ENCODE measurements around the gene ADGRG3.
"Not testable (repeated sequence)": the region's sequence is repeated elsewhere in the genome, so short reads cannot be mapped to it uniquely, and the experiment has no call there.

Gene ADGRG3

DNA sequence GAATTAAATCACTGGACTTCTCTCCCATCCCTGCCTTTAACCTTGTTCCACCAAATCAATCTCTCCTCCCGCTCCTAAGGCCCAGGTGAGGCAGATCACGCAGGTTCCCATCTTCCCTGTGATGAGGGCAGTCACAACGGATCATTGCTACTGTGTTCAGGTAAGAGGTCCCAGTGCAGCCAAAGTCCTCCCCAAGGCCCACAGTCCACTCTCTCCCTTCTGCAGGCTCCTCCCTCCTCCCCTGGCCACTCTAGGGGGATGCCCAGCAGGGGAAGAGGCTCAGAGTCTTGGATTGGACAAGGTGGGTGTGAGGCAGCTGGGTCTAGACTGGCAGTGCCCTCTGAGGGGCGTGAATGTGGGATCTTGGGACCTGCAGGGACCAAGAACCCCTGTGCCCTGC is 2.6 kb upstream of the ADGRG3 start:
- Histone ChIP-seq H3K36me3 (ENCODE audit: control insufficient read depth, insufficient read depth, low read length) (no peaks in the 10 kb centered on the region), H3K4me1 (ENCODE audit: control insufficient read depth, insufficient read depth, low read length) (peaks cover 3% of the 10 kb centered on the region), H3K9me3 (ENCODE audit: control insufficient read depth, low read length) (no peaks in the 10 kb centered on the region), H3K27me3 (ENCODE audit: control insufficient read depth, insufficient read depth, low read length, poor library complexity, severe bottlenecking) (no peaks in the 10 kb centered on the region), H3K4me3 (ENCODE audit: insufficient read depth, low read depth, low read length) (no peak overlapping the region), H3K27ac (ENCODE audit: insufficient read depth, low read depth, low read length, poor library complexity, severe bottlenecking) (no peak overlapping the region)
- 93 to 94% methylated on average over 3 of the region's 4 CpGs for WGBS, 2 experiments

DNA sequence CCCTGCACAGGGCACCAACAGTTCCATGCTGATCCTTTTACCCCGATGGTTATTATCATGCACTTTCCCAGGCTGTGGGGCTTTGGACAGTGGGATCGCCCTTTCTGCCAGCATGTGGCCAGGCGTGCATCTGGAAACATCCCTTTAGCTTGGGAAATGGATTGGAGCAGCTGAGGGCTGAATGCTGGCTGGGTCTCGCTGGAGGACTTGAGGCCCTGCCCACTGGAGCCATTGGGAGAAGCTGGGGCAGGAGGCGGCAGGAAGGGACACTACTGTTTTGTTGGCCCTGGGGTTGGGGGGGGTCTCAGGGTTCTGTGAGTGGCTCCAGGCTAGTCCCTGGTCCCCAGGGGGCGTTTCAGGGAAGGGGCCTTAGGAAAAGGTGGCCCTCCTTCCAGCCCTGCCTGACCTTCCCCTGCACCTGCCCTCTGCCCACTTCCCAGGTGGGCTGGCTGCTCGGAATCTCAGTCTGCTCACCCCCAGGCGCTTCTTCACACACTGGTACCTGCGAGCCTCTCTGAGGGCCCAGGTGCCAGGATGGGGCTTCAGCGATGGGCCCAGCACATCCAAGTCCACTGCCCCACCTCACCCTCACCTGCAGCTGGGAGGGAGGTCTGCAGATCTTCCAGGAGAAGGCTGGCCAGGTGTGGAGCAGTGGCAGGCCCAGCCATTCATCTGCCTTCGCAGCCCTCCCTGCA is 1.6 kb upstream of the ADGRG3 start:
- WGBS, 2 experiments = 87 to 88% methylated on average over 11 of the region's 11 CpGs
- no peaks in the 10 kb centered on the region for H3K27me3 ChIP-seq (ENCODE audit: control insufficient read depth, insufficient read depth, low read length, poor library complexity, severe bottlenecking)
- peaks cover 3% of the 10 kb centered on the region for H3K4me1 ChIP-seq (ENCODE audit: control insufficient read depth, insufficient read depth, low read length)
- no peak overlapping the region for H3K4me3 ChIP-seq (ENCODE audit: insufficient read depth, low read depth, low read length)
- no peaks in the 10 kb centered on the region for H3K36me3 ChIP-seq (ENCODE audit: control insufficient read depth, insufficient read depth, low read length)
- no peaks in the 10 kb centered on the region for H3K9me3 ChIP-seq (ENCODE audit: control insufficient read depth, low read length)
- H3K27ac ChIP-seq (ENCODE audit: insufficient read depth, low read depth, low read length, poor library complexity, severe bottlenecking) = no peak overlapping the region

DNA sequence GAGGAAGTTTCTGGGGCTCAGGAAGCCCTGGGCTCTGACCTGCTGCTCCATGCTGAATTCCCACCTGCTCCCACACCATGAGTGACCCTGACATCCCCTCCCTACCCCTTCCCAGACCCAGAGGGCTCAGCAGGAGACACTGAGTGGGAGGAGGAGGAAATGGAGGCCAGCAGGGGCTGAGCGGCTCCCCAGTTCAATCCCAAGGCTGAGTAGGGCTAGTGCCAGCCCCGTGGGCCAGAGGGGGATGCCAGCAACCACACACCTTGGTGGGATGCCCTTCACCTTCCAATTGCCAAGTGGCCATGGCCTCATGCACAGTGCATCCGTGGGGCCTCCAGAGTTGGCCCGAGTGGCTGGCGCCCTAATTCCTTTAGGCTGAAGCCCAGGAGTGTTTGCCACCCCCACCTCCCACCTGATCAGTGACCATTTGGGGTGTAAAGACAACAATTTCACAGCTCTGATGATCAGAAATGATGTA is 1.0 kb upstream of the ADGRG3 start:
- H3K27me3 ChIP-seq (ENCODE audit: control insufficient read depth, insufficient read depth, low read length, poor library complexity, severe bottlenecking) = no peaks in the 10 kb centered on the region
- H3K4me1 ChIP-seq (ENCODE audit: control insufficient read depth, insufficient read depth, low read length) = peaks cover 3% of the 10 kb centered on the region
- WGBS, 2 experiments = 87 to 92% methylated on average over 5 of the region's 5 CpGs
- H3K4me3 ChIP-seq (ENCODE audit: insufficient read depth, low read depth, low read length) = no peak overlapping the region
- H3K27ac ChIP-seq (ENCODE audit: insufficient read depth, low read depth, low read length, poor library complexity, severe bottlenecking) = no peak overlapping the region
- no peaks in the 10 kb centered on the region for H3K36me3 ChIP-seq (ENCODE audit: control insufficient read depth, insufficient read depth, low read length)
- H3K9me3 ChIP-seq (ENCODE audit: control insufficient read depth, low read length) = no peaks in the 10 kb centered on the region

DNA sequence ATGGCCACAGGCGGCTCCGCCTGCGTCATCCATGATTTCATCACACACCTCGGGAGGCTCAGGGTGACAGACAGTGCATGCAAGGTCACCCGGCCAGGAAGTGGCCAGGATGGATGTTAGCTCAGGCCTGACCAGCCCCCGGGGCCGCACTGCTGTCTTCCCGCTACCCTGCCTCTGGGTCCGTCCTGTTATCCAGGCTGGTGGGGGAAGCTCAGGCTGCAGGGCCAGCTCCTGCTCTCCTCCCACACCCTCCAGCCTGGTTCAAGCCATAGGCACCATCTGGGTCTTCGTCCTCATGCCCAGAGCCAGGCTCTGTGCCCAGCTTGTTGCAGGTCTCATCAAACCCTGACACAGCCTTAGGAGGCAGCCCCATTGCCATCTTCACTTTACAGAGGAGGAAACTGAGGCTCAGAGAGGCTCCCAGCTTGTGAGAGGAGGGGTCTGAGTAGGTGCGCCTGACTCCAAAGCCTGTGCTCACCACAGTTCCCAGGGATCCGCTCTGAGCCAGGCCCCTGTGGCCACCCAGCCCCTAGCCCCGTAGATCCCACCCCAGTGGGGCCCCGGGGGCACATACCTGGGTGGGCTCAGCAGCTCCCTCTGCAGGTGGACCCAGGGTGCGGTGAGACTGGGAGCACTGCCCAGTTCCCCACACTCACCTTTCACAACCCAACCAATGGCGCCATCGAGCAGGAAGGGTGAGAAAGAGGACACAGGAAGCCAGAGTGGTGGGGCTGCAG is 412 bp upstream of the ADGRG3 start:
- H3K9me3 ChIP-seq (ENCODE audit: control insufficient read depth, low read length) = no peaks in the 10 kb centered on the region
- WGBS, 2 experiments = 90 to 91% methylated on average over 17 of the region's 17 CpGs
- H3K36me3 ChIP-seq (ENCODE audit: control insufficient read depth, insufficient read depth, low read length) = no peaks in the 10 kb centered on the region
- no peak overlapping the region for H3K27ac ChIP-seq (ENCODE audit: insufficient read depth, low read depth, low read length, poor library complexity, severe bottlenecking)
- no peak overlapping the region for H3K4me3 ChIP-seq (ENCODE audit: insufficient read depth, low read depth, low read length)
- peaks cover 3% of the 10 kb centered on the region for H3K4me1 ChIP-seq (ENCODE audit: control insufficient read depth, insufficient read depth, low read length)
- no peaks in the 10 kb centered on the region for H3K27me3 ChIP-seq (ENCODE audit: control insufficient read depth, insufficient read depth, low read length, poor library complexity, severe bottlenecking)

DNA sequence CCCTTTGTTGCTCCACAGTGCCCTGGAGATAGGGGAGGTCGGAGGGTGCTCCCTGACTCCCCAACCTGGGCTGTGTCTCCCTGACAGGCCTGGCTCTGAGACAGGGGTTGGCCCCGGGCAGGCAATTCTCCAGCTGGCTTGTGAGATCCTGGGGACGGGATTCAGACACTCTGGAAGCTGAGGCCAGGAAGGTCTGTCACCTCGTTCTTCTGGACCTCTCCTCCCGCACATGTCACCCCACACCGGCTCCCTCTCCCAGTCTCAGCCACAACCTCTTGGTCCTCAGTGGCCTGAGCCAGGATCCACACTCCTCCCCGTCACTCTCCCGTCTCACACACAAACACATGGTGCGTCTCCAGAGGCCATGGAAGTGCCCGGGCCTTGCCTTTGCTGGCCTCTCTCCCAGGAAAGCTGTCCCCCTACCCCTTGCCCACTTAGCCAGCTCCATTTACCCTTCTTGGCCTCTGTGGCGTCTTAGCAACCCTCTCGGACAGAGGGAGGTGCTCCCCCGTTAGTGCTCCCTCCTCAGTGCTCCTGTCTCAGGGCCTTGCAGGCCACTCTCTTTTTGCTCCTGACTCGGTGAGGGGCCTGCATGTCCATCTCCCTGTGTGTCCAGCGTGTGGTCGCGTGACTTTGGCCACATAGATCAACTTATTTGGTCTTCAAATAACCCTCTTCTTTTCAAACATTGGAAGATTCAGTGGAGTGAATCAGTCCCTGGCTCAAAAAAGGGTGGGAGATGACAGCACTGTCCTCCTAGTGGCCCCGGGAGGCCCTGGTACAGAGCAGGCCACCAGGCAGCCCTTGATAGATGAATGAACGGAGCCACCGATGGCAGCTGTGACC is 747 bp downstream of the ADGRG3 start:
- H3K4me1 ChIP-seq (ENCODE audit: control insufficient read depth, insufficient read depth, low read length) = peaks cover 8% of the 10 kb centered on the region
- H3K9me3 ChIP-seq (ENCODE audit: control insufficient read depth, low read length) = no peaks in the 10 kb centered on the region
- H3K27me3 ChIP-seq (ENCODE audit: control insufficient read depth, insufficient read depth, low read length, poor library complexity, severe bottlenecking) = no peaks in the 10 kb centered on the region
- WGBS, 2 experiments = 93 to 94% methylated on average over 20 of the region's 20 CpGs
- no peak overlapping the region for H3K4me3 ChIP-seq (ENCODE audit: insufficient read depth, low read depth, low read length)
- H3K27ac ChIP-seq (ENCODE audit: insufficient read depth, low read depth, low read length, poor library complexity, severe bottlenecking) = no peak overlapping the region
- H3K36me3 ChIP-seq (ENCODE audit: control insufficient read depth, insufficient read depth, low read length) = no peaks in the 10 kb centered on the region

DNA sequence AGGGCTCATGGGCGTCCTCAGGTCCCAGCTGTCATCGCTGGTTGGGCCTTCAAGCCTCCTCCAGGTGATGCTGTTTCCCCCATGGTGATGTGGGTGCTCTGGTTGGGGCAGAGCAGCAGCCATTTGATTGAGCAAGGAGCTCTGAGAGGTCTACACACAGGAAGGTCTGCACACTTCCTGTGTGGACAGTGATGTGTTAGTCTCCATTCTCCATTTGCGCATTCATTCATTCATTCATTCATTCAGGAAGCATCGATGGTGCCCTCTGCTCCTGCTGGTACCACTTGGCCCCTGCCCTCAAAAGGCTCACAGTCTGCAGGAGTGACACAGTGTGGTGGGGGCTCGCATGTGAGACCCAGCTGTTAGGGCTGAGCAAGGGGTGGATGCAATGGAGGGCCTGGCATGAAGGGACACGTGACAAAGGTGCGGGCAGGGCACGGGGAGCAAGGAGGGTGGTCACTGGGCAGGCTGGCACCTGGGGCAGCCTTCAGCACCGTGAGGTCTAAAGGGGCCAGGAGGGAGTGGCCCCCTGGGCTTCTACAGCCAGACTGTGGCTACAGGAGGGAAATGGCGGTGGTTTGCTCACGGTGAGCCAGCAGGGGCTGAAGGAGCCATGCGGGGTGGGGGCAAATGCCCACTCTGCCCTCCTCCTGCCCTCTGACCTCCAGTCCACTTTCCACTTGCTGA is 1.5 kb downstream of the ADGRG3 start:
- Histone ChIP-seq H3K4me1 (ENCODE audit: control insufficient read depth, insufficient read depth, low read length) (peaks cover 8% of the 10 kb centered on the region), H3K27me3 (ENCODE audit: control insufficient read depth, insufficient read depth, low read length, poor library complexity, severe bottlenecking) (no peaks in the 10 kb centered on the region), H3K9me3 (ENCODE audit: control insufficient read depth, low read length) (no peaks in the 10 kb centered on the region), H3K27ac (ENCODE audit: insufficient read depth, low read depth, low read length, poor library complexity, severe bottlenecking) (no peak overlapping the region), H3K36me3 (ENCODE audit: control insufficient read depth, insufficient read depth, low read length) (no peaks in the 10 kb centered on the region), H3K4me3 (ENCODE audit: insufficient read depth, low read depth, low read length) (no peak overlapping the region)
- WGBS, 2 experiments = 92 to 93% methylated on average over 12 of the region's 12 CpGs

DNA sequence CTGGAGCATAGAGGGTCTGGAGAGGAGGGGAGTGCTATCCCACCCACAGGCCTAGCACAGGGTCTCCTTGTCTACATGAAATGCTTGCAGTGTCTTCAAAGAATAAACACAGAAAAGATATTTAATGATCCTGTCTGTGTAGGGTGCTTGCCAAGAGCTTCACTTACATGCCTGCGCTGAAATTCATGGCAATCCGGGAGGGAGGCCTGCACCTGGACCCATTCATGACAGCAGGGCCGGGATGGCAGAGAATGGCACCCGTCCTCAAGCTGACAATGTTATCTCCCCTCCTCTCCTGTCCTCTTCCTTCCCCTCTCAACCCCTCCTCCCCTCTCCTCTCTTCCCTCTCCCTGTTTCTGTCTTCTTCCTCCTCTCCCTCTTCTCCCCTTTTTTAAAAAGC is 2.1 kb downstream of the ADGRG3 start:
- H3K4me3 ChIP-seq (ENCODE audit: insufficient read depth, low read depth, low read length) = no peak overlapping the region
- no peak overlapping the region for H3K27ac ChIP-seq (ENCODE audit: insufficient read depth, low read depth, low read length, poor library complexity, severe bottlenecking)
- no peaks in the 10 kb centered on the region for H3K27me3 ChIP-seq (ENCODE audit: control insufficient read depth, insufficient read depth, low read length, poor library complexity, severe bottlenecking)
- H3K36me3 ChIP-seq (ENCODE audit: control insufficient read depth, insufficient read depth, low read length) = no peaks in the 10 kb centered on the region
- H3K9me3 ChIP-seq (ENCODE audit: control insufficient read depth, low read length) = no peaks in the 10 kb centered on the region
- H3K4me1 ChIP-seq (ENCODE audit: control insufficient read depth, insufficient read depth, low read length) = peaks cover 9% of the 10 kb centered on the region
- 83 to 86% methylated on average over 4 of the region's 4 CpGs for WGBS, 2 experiments

DNA sequence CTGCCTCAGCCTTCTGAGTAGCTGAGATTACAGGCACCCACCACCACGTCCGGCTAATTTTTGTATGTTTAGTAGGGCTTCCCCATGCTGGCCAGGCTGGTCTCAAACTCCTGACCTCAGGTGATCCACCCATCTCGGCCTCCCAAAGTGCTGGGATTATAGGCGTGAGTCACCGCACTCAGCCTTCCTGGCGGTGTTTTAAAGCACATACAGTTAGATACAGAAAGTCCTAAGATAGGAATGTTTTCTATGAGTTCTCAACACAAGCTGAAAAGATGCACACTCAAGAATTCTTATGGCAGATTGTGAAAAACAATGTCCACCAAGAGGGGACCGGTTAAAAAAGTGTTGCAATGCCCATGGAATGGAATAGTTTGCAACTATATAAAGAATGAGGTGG is 3.3 kb downstream of the ADGRG3 start:
- 86 to 96% methylated on average over 7 of the region's 7 CpGs for whole genome bisulfite sequencing, 2 experiments
- peaks cover 16% of the 10 kb centered on the region for H3K4me1 ChIP-seq (ENCODE audit: control insufficient read depth, insufficient read depth, low read length)
- not testable (repeated sequence) for H3K27ac ChIP-seq (ENCODE audit: insufficient read depth, low read depth, low read length, poor library complexity, severe bottlenecking); H3K4me3 ChIP-seq (ENCODE audit: insufficient read depth, low read depth, low read length); H3K36me3 ChIP-seq (ENCODE audit: control insufficient read depth, insufficient read depth, low read length); H3K27me3 ChIP-seq (ENCODE audit: control insufficient read depth, insufficient read depth, low read length, poor library complexity, severe bottlenecking); H3K9me3 ChIP-seq (ENCODE audit: control insufficient read depth, low read length)

DNA sequence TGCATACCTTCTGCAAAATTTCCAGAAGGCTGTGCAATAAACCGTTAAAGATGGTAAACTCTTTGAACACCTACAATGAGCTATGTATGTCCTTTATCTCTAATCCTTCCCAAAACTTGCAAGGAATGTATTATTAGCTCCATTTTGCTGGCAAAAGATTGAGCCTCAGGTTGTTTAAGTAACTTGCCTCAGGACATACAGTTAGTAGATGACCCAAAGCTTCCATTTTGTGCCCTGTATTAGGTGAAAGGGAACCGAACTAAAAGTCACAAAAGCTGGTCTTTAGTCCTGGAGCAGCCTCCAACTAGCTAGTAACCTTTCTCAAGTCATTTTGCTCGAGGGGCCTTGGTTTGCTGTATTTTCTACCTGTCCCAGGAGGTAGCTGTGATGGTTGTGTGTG is 4.3 kb downstream of the ADGRG3 start:
- Histone ChIP-seq H3K36me3 (ENCODE audit: control insufficient read depth, insufficient read depth, low read length) (no peaks in the 10 kb centered on the region), H3K27ac (ENCODE audit: insufficient read depth, low read depth, low read length, poor library complexity, severe bottlenecking) (no peak overlapping the region), H3K27me3 (ENCODE audit: control insufficient read depth, insufficient read depth, low read length, poor library complexity, severe bottlenecking) (no peaks in the 10 kb centered on the region), H3K4me1 (ENCODE audit: control insufficient read depth, insufficient read depth, low read length) (peaks cover 20% of the 10 kb centered on the region), H3K9me3 (ENCODE audit: control insufficient read depth, low read length) (no peaks in the 10 kb centered on the region), H3K4me3 (ENCODE audit: insufficient read depth, low read depth, low read length) (no peak overlapping the region)
- WGBS, 2 experiments = 89 to 94% methylated on average over 3 of the region's 3 CpGs

All from ectodermal cell (in vitro differentiated cells).